ENCODE measurements around the gene CXCL5.

CXCL5 gene

GRCh38 chr4:74016068-74016467 lies 17.6 kb upstream of the CXCL5 start:
- FAIRE-seq (no peak), DNase-seq (ENCODE audit: insufficient read length, low spot score) (no peak)
- TF ChIP-seq CTCF (IDR thresholded peaks at IDR 0.05; ENCODE audit: insufficient read depth, missing control alignments), result no peak

- FAIRE-seq (no peak), DNase-seq (ENCODE audit: insufficient read length, low spot score) (no peak)
- TF ChIP-seq CTCF (IDR thresholded peaks at IDR 0.05; ENCODE audit: insufficient read depth, missing control alignments), result no peak
Measured at GRCh38 chr4:74015126-74015780, 16.8 kb upstream of the CXCL5 start.

- TF ChIP-seq CTCF (IDR thresholded peaks at IDR 0.05; ENCODE audit: insufficient read depth, missing control alignments), result no peak
- DNase-seq (ENCODE audit: insufficient read length, low spot score) (no peak), FAIRE-seq (no peak)
Measured at GRCh38 chr4:74014332-74014731, 15.9 kb upstream of the CXCL5 start.

- DNase-seq (ENCODE audit: insufficient read length, low spot score) (no peak), FAIRE-seq (no peak)
- no peak for TF ChIP-seq CTCF (IDR thresholded peaks at IDR 0.05; ENCODE audit: insufficient read depth, missing control alignments)
Measured at GRCh38 chr4:74013264-74013663, 14.8 kb upstream of the CXCL5 start.

GRCh38 chr4:74012130-74012529 lies 13.7 kb upstream of the CXCL5 start:
- FAIRE-seq (no peak), DNase-seq (ENCODE audit: insufficient read length, low spot score) (no peak)
- no peak for TF ChIP-seq CTCF (IDR thresholded peaks at IDR 0.05; ENCODE audit: insufficient read depth, missing control alignments)

- DNase-seq (ENCODE audit: insufficient read length, low spot score), result no peak
- TF ChIP-seq CTCF (IDR thresholded peaks at IDR 0.05; ENCODE audit: insufficient read depth, missing control alignments), result no peak
- FAIRE-seq, result no peak
Measured at GRCh38 chr4:74009307-74009706, 10.8 kb upstream of the CXCL5 start.

- FAIRE-seq (no peak), DNase-seq (ENCODE audit: insufficient read length, low spot score) (no peak)
- no peak for TF ChIP-seq CTCF (IDR thresholded peaks at IDR 0.05; ENCODE audit: insufficient read depth, missing control alignments)
Measured at GRCh38 chr4:74006009-74006476, 7.6 kb upstream of the CXCL5 start.

All from D721Med (cell line).